ENCODE results near the gene ABCC6.
A peak's percentile ranks its signal among the peaks of the same experiment; 100 is the strongest.
"Not testable (repeated sequence)": the region's sequence is repeated elsewhere in the genome, so short reads cannot be mapped to it uniquely, and the experiment has no call there.

Gene ABCC6

GRCh38 chr16:16222850-16223661, at the start of gene ABCC6:
ABCC6 (minus strand) TSS chr16:16223494; CDS start chr16:16223434, 60 bp downstream.
- DNase-seq (ENCODE audit: low read depth) = not testable (repeated sequence)

GRCh38 chr16:16272573-16273221, 49.4 kb upstream of the ABCC6 start:
- DNase-seq (ENCODE audit: low read depth) = not testable (repeated sequence)

GRCh38 chr16:16271658-16272057, 48.4 kb upstream of the ABCC6 start:
- not testable (repeated sequence) for DNase-seq (ENCODE audit: low read depth)

DNA sequence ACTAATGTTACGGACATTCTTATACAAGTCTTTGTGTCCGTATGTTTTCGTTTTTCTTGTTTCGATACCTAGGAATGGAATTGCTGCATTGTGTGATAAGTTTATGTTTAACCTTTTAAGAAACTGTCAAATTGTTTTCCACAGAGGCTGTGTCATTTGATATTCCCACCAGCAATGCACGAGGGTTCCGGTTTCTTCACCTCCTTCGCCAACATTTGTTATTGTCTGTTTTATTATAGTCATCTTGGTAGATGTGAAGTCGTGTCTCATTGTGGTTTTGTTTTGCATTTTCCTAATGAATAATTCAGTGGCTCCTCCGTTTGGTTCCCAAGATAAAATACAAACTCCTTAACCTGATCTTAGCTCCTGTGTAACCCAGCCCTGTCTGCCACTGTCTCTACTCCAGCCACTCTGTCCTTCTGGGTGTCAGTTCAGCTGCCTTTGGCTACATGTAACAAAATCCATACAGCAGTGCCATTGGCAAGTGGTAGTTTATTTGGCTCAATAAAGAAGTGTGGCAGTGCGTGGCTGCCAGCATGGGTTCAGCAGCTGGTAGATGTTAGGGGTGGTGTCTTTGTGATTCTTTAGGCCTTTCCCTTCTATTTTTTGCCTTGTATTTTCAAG, 45.0 kb upstream of the ABCC6 start:
- DNase-seq (ENCODE audit: low read depth) = not testable (repeated sequence)

- not testable (repeated sequence) for DNase-seq (ENCODE audit: low read depth)
Observed at GRCh38 chr16:16267708-16268107, 44.4 kb upstream of the ABCC6 start.

- peak; percentile 86 for DNase-seq (ENCODE audit: low read depth)
Observed at GRCh38 chr16:16265044-16265443, 41.8 kb upstream of the ABCC6 start.

GRCh38 chr16:16263947-16264346, 40.7 kb upstream of the ABCC6 start:
- DNase-seq (ENCODE audit: low read depth) = not testable (repeated sequence)

DNA sequence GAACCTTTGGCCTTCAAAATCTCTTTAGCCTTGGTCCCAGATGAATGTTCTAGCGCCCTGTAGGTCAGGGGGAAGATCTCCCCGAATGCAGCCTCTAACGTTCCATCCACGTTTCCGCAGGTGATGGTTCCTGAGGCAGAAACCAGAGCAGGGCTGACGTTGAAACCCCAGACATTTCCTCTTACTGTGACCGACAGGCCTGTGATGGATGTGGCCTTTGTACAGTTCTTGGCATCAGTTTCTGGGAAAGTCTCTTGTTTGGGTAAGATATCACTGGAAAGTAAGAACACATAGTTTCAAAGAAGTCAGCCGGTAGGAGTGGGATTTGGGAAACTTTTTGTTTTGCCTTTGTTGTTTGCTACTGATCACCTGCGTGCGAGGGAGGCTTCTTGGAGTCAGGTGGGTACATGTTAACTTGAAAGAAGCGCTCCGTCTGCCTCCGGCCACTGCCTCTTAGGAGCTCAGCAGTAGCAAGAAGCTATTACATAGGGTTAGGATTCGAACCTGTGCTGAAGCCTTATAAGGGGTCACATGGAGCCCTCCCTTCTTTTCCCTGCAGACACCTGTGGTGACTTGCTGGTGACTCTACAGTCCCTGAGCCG, 39.8 kb upstream of the ABCC6 start:
- DNase-seq (ENCODE audit: low read depth) = not testable (repeated sequence)

GRCh38 chr16:16259971-16260370, 36.7 kb upstream of the ABCC6 start:
- DNase-seq (ENCODE audit: low read depth) = not testable (repeated sequence)

GRCh38 chr16:16258822-16259221, 35.5 kb upstream of the ABCC6 start:
- not testable (repeated sequence) for DNase-seq (ENCODE audit: low read depth)

- not testable (repeated sequence) for DNase-seq (ENCODE audit: low read depth)
Observed at GRCh38 chr16:16257301-16257923, 34.1 kb upstream of the ABCC6 start.

DNA sequence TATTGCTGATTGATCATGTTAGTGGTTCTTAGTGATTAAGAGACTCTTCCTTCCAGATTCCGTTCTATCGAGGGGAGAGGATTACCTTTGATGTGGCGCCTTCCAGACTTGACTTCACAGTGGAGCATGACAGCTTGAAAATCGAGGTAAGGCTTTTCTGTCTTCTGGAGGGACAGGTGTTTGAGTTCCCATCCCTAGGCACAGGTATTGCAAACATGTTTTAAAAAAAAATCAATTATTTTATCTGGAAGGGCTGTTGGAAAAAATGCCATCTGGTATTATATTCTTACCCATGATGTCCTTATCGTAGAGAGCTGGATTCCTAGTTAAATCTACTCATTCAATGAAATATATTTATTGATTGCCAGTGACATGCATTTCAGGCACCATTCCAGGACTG, 29.1 kb upstream of the ABCC6 start:
- not testable (repeated sequence) for DNase-seq (ENCODE audit: low read depth)

DNA sequence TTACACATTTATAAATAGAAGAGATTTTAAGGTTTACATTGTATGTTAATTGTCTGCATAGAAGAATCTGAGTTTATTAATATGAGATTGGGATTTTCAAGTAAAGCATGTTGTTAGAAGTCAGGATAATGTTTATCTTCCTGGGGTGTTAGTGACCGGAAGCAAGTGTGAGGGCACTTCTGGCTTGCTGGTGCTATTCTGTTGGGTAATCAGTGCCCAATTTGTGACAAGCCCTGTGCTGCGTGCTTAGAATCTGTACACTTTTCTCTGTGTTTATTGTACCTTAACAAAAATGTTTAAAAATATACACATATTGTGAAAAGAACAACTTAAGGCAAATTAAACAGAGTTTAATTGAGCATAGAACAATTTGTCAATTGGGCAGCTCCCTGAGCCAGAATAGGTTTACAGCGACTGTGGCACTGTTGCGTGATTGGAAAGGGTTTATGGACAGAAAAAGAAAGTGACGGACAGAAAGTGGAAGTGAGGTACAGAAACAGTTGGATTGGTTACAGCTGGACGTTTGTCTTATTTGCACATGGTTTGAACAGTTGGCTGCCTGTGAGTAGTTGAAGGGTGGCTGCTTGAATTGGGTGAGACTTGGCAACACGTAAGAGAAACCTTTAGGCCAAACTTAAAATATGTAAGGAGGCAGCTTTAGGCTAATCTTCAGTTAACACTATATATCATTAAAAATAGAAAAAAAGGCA, 26.5 kb upstream of the ABCC6 start:
- not testable (repeated sequence) for DNase-seq (ENCODE audit: low read depth)

GRCh38 chr16:16247439-16247838, 24.1 kb upstream of the ABCC6 start:
- not testable (repeated sequence) for DNase-seq (ENCODE audit: low read depth)

DNA sequence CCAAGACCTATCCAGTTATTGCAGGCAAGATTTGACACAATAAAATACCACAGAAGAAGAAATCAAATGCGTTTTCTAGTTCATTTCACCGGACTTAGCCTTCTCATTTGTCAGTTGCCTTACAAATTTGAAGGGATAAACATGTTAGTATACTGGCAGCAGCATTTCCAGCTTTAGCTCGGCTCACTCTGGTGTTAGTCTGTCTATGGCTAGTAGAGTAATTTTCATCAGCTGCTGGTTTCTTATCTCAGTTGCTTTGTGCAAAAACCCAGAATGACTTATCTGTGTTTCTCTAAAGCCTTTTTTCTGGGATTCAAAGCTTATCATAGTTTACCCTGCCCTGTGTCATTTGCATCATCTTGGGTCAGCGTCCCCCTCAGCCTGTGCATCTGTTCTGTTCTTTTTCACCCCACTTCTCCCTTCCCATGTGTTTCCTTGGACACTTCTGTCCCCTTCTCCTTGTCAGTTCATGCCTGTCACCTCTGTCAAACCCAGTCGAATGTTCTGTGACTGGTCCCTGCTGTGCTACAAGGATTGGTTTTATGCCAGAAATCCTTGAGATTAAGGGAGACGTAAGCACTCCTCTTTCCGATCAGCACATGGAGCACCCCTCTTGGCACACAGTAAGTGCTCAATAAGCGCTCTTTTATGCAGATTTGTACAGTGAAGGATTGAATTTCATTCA, 23.4 kb upstream of the ABCC6 start:
- DNase-seq (ENCODE audit: low read depth) = not testable (repeated sequence)

- not testable (repeated sequence) for DNase-seq (ENCODE audit: low read depth)
Observed at GRCh38 chr16:16243886-16244285, 20.6 kb upstream of the ABCC6 start.

- not testable (repeated sequence) for DNase-seq (ENCODE audit: low read depth)
Observed at GRCh38 chr16:16240667-16241066, 17.4 kb upstream of the ABCC6 start.

GRCh38 chr16:16237738-16238137, 14.4 kb upstream of the ABCC6 start:
- not testable (repeated sequence) for DNase-seq (ENCODE audit: low read depth)

GRCh38 chr16:16237071-16237470, 13.8 kb upstream of the ABCC6 start:
- DNase-seq (ENCODE audit: low read depth) = not testable (repeated sequence)

DNA sequence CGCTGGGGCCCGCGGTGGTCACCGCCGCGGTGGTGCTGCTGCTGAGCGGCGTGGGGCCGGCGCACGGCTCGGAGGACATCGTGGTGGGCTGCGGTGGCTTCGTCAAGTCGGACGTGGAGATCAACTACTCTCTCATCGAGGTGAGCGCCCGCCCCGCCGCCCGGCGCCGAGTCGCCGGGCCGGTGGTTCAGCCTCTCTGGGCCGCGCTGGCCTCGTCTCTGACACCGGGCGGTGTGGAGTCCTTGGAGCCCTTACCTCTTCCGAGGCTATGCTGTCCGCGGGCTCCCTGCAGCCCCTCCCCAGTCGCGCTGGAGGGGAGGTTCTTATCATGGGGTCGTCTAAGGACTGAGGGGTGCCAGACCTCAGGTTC, 9.4 kb upstream of the ABCC6 start:
- DNase-seq (ENCODE audit: low read depth) = not testable (repeated sequence)
